Sigmoid colon (tissue), 7 donors: ENCODE data around the gene LCP1. TPM values are rescaled to one million over a fixed set of nuclear protein-coding genes. Genes with fewer than 3 reads are reported as not detected.
A peak's percentile ranks its signal among the peaks of the same experiment; 100 is the strongest.

Source experiments
- DNase-seq: peaks from one replicate; pipeline ENCODE4 v3.0.0-alpha.2; 2019
- H3K27ac ChIP-seq, 4 donors: fragments of 200-600 bp; sonication (generic); one replicate each; pipeline ENCODE4 v1.5.1; 2016 to 2019; ENCODE audit warnings: mild to moderate bottlenecking in 1 of 4
- H3K27me3 ChIP-seq, 3 donors: fragments of 200-600 bp; sonication (generic); one replicate each; pipeline ENCODE4 v1.5.1; 2019; ENCODE audit warnings: mild to moderate bottlenecking in 1 of 3
- H3K36me3 ChIP-seq, 4 donors: fragments of 200-600 bp; sonication (generic); one replicate each; pipeline ENCODE4 v1.5.1; 2016 to 2019
- H3K4me1 ChIP-seq, 4 donors: fragments of 200-600 bp; sonication (generic); one replicate each; pipeline ENCODE4 v1.5.1; 2017 to 2019
- H3K4me3 ChIP-seq, 4 donors: fragments of 200-600 bp; sonication (generic); one replicate each; pipeline ENCODE4 v1.5.1; 2017 to 2019; ENCODE audit warnings: mild to moderate bottlenecking in 2 of 4, moderate library complexity in 1 of 4
- H3K9me3 ChIP-seq, 4 donors: fragments of 200-600 bp in 3 of 4; sonication (generic) in 3 of 4; one replicate each; pipeline versions ENCODE4 v1.5.1 to v1.6.1; 2013 to 2019
- EP300 ChIP-seq, 4 donors: sonication (generic); formaldehyde crosslinking; IDR thresholded peaks; one replicate each; pipeline ENCODE4 v1.6.1; 2017; ENCODE audit warnings: antibody characterized with exemption in 4 of 4
- POLR2A ChIP-seq, 2 donors: fragments of 450-650 bp; IDR thresholded peaks; one replicate each; pipeline ENCODE4 v1.6.1; 2016; ENCODE audit warnings: antibody characterized with exemption in 2 of 2, mild to moderate bottlenecking in 2 of 2, moderate library complexity in 2 of 2
- POLR2AphosphoS5 ChIP-seq, 4 donors: sonication (generic); formaldehyde crosslinking; IDR thresholded peaks; one replicate each; pipeline ENCODE4 v1.6.1; 2017; ENCODE audit warnings: antibody characterized with exemption in 4 of 4
- WGBS, 2 donors: extraction: QIAGEN DNeasy Blood & Tissue Kit; methylation state at CpG; one replicate each; pipeline ENCODE4 v1.1.7; 2013; 5-methylcytosine and 5-hydroxymethylcytosine counted together
- intact Hi-C: fragments of 100-400 bp; cut with DNase I; formaldehyde crosslinking; loops from one replicate; pipeline ENCODE4 v1.15.1; 2023
- polyA plus RNA-seq, 3 donors: library from polyadenylated mRNA; stranded (reverse); fragments of 200-250 nt; gene quantifications; one replicate each; pipeline ENCODE4 v1.2.3, GENCODE V29; 2013
- total RNA-seq, 4 donors: library from RNA; depleted of rRNA; stranded (reverse); fragments of >200 nt; gene quantifications; one replicate each; pipeline ENCODE4 v1.1.0, GENCODE V29; 2016
- TF ChIP-seq, protein P1 (sequence below), 4 experiments: fragments of 450-650 bp in 3 of 4; fragments of 200-600 bp in 1 of 4; IDR thresholded peaks; one replicate each; pipeline ENCODE4 v1.5.1; 2016 to 2019; ENCODE audit warnings: antibody characterized with exemption in 4 of 4, mild to moderate bottlenecking in 3 of 4, moderate library complexity in 2 of 4
- donor health status: healthy with polysubstance abuse.
- donor health status: Bipolar disorder and iron deficiency.
- donor health status: healthy.

LCP1 gene
- total and polyA plus RNA-seq, 7 donors = 10.0 to 112 (median 27.4) TPM

DNA sequence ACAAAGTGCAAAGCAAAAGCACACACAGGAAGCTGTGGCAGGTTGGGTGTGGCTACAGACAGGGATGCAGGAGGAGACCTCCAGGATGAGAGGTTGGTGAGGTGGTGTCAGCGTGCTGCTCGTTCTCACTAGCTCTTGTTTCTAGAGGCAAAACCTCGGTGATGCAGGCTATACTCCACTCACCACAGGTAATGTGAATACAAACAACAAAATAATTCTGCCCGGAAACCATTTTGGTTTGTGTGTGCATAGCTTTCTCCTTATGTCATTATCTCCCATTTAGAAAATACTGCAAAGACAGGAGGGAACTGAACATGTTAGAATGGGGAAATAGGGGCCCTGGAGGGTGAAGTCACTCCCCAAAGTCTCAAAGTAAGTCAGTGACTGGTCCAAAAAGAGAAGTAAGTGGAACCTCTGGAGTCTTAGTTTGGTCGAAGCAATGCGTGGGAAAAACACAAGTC, 9.4 kb downstream of the LCP1 start:
- H3K9me3 ChIP-seq = no peaks in the 10 kb centered on the region
- no peak overlapping the region for H3K4me3 ChIP-seq
- peak overlapping the region in 2 of 4 donors; percentile 17 to 49 for H3K27ac ChIP-seq
- H3K27me3 ChIP-seq = no peaks in the 10 kb centered on the region
- peaks cover 0 to 8% (median 3%) of the 10 kb centered on the region in 4 donors for H3K4me1 ChIP-seq
- DNase-seq = no peak
- TF ChIP-seq, protein P1, sequence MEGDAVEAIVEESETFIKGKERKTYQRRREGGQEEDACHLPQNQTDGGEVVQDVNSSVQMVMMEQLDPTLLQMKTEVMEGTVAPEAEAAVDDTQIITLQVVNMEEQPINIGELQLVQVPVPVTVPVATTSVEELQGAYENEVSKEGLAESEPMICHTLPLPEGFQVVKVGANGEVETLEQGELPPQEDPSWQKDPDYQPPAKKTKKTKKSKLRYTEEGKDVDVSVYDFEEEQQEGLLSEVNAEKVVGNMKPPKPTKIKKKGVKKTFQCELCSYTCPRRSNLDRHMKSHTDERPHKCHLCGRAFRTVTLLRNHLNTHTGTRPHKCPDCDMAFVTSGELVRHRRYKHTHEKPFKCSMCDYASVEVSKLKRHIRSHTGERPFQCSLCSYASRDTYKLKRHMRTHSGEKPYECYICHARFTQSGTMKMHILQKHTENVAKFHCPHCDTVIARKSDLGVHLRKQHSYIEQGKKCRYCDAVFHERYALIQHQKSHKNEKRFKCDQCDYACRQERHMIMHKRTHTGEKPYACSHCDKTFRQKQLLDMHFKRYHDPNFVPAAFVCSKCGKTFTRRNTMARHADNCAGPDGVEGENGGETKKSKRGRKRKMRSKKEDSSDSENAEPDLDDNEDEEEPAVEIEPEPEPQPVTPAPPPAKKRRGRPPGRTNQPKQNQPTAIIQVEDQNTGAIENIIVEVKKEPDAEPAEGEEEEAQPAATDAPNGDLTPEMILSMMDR (IDR thresholded peaks at IDR 0.05) = no peak
- WGBS, 2 donors = 42 to 73% methylated on average over 6 of the region's 6 CpGs
- H3K36me3 ChIP-seq = no peaks in the 10 kb centered on the region
- intact Hi-C loops = no loop called here

DNA sequence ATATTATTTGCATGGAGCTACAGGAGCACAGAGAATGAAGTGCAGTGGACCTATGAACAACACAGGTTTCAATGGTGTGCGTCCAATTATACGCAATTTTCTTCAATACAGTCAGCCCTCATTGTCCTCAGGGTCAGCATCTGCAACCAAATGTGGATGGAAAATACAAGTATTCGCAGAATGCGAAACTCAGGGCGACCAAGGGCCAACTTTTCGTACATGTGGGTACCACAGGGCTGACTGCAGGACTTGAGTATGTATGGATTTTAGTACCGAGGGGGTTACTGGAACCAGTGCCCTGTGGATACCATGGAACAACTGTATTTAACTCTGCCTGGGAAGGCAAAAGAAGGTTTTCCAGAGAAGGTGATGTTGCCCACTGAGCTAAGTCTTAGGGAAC, 10.2 kb downstream of the LCP1 start:
- H3K4me1 ChIP-seq = peaks cover 0 to 8% (median 3%) of the 10 kb centered on the region in 4 donors
- no peak overlapping the region for H3K4me3 ChIP-seq
- intact Hi-C loops = no loop called here
- no peaks in the 10 kb centered on the region for H3K27me3 ChIP-seq
- H3K36me3 ChIP-seq = no peaks in the 10 kb centered on the region
- 82 to 93% methylated on average over 7 of the region's 7 CpGs for WGBS, 2 donors
- no peaks in the 10 kb centered on the region for H3K9me3 ChIP-seq
- peak overlapping the region in 2 of 4 donors; percentile 17 to 49 for H3K27ac ChIP-seq
- no peak for DNase-seq
- TF ChIP-seq POLR2A (IDR thresholded peaks at IDR 0.05) (no peak), EP300 (IDR thresholded peaks at IDR 0.05) (no peak), POLR2AphosphoS5 (IDR thresholded peaks at IDR 0.05) (no peak)
- TF ChIP-seq, protein P1 (IDR thresholded peaks at IDR 0.05) = no peak

DNA sequence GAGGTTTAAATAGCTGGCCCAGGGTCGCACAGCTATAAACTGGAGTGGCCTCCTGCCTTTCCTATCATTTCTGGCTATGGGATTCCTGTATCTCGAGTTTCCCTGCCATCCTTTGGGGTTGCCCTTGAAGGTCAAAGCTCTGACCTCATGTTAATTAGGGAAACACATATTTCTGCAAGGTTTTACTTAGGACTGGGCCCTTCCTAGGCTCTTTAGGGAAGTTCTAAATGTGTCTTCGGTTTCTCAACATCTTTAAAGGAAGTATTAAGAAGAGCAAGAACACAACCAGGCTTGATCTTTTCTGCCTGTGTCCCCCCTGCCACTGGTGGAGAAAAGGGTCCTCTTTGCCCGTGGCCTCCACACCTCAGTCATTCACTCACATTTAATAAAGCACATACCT, 10.8 kb downstream of the LCP1 start:
- peak overlapping the region in 1 of 4 donors; percentile 12 for H3K27ac ChIP-seq

DNA sequence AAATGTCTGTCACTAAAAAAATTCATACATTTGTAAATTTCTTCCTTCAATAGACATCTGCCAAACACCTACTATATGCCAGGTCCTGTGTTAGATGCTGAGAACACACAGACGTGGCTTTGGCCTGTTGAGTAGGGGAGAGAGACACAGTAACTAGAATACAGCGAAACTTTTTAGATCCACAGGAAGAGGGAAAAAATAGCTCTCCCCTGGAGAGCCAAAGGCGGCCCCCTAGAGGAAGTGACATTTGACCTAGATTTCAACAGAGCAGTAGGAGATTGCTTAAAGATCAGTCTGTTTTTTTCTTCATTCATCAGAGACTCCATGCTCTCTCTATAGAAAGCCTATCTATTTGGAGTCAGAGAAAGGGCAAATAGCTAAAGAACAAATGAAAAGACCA, 11.3 kb downstream of the LCP1 start:
- intact Hi-C loops = no loop called here
- Histone ChIP-seq H3K4me1 (peaks cover 0 to 8% (median 3%) of the 10 kb centered on the region in 4 donors), H3K4me3 (no peak overlapping the region), H3K27me3 (no peaks in the 10 kb centered on the region), H3K9me3 (no peaks in the 10 kb centered on the region), H3K27ac (peak overlapping the region in 1 of 4 donors; percentile 12), H3K36me3 (no peaks in the 10 kb centered on the region)
- no peak for DNase-seq
- 35 to 68% methylated on average over 3 of the region's 3 CpGs for WGBS, 2 donors
- TF ChIP-seq EP300 (IDR thresholded peaks at IDR 0.05) (no peak), POLR2AphosphoS5 (IDR thresholded peaks at IDR 0.05) (no peak), POLR2A (IDR thresholded peaks at IDR 0.05) (no peak)
- TF ChIP-seq, protein P1 (IDR thresholded peaks at IDR 0.05) = no peak

More for the DNA sequence above, 10.8 kb downstream of the LCP1 start:
- Histone ChIP-seq H3K4me1 (peaks cover 0 to 8% (median 3%) of the 10 kb centered on the region in 4 donors), H3K9me3 (no peaks in the 10 kb centered on the region), H3K27me3 (no peaks in the 10 kb centered on the region), H3K4me3 (no peak overlapping the region), H3K36me3 (no peaks in the 10 kb centered on the region)
- DNase-seq = no peak
- TF ChIP-seq POLR2A (IDR thresholded peaks at IDR 0.05) (no peak), POLR2AphosphoS5 (IDR thresholded peaks at IDR 0.05) (no peak), EP300 (IDR thresholded peaks at IDR 0.05) (no peak)
- TF ChIP-seq, protein P1 (IDR thresholded peaks at IDR 0.05) = no peak
- intact Hi-C loops = no loop called here
- 47 to 64% methylated on average over 4 of the region's 4 CpGs for WGBS, 2 donors

DNA sequence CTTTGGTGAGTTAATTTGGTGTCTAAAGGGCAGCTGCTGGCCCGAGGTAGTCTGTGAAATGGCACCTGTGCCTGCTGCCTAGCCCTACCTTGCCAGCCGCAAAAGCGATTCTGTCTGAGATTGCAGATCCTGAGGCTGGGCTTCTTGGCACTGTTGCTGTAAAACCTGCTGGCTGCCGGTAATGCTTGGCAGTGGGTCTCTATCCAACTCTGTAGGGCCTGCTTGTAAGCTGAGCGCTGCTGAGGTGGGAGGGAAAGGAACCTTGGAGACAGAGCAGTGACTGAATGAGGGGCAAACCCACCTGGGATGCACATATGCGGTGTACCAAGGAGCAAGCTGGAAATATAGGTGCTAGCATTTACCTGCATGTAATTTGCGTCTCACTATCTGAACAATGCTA, 11.7 kb downstream of the LCP1 start:
- Histone ChIP-seq H3K27me3 (no peaks in the 10 kb centered on the region), H3K27ac (no peak overlapping the region), H3K9me3 (no peaks in the 10 kb centered on the region), H3K36me3 (no peaks in the 10 kb centered on the region), H3K4me1 (peaks cover 0 to 8% (median 3%) of the 10 kb centered on the region in 4 donors), H3K4me3 (no peak overlapping the region)
- WGBS, 2 donors = 66 to 72% methylated on average over 7 of the region's 7 CpGs
- intact Hi-C loops = no loop called here
- no peak for DNase-seq
- TF ChIP-seq POLR2A (IDR thresholded peaks at IDR 0.05) (no peak), POLR2AphosphoS5 (IDR thresholded peaks at IDR 0.05) (no peak), EP300 (IDR thresholded peaks at IDR 0.05) (no peak)
- TF ChIP-seq, protein P1 (IDR thresholded peaks at IDR 0.05) = no peak
